Measurements from ENCODE around the gene KRT39.
"Not testable (repeated sequence)": the region's sequence is repeated elsewhere in the genome, so short reads cannot be mapped to it uniquely, and the experiment has no call there.

The KRT39 gene

DNA sequence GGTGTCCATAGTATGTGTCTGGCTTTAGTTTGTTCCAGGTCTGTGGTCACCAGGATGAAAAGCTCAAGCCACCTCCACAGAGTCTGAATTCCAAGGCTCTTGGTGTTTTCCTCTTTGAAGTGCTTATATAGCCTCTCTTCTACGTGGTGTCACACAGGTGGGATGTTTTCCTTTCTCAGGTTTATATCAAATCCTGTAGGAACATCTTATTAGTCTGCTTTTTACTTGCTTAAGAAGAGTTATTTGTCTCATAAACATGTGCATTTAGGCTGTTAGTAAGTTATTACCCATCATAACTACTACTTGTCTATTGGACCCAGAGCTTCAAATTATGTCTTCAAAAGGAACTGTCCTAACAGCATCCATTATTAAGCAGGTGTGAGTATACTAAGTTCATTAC is at the start of gene KRT39:
Gene KRT39, minus strand, starts transcription at position 101 of the 400 bp plus-strand sequence. Its CDS starts 92 bp downstream, at position 9.
- DNase-seq (ENCODE audit: low read depth in 2 of 3, low spot score in 1 of 3): no peak

DNA sequence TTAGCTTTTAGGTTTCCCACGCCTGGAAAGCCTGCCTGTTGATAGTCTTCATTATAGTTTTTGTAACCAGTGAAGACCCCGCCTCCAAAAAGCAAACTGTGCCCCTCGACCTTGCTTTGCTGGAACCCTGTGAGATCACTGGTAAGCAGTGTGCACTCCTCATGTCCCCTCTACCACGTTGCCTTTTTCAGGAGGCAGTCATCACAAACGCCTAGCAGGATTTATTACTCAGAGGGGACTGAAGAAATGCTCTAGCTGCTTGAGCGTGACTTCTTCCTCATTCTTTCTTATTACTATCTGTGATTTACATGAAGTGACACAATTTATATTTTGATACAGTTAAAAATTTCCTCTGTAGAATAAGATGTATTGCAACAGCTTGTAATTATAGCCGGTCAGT is 48.7 kb upstream of the KRT39 start:
- DNase-seq (ENCODE audit: low read depth in 2 of 3, low spot score in 1 of 3): no peak

DNA sequence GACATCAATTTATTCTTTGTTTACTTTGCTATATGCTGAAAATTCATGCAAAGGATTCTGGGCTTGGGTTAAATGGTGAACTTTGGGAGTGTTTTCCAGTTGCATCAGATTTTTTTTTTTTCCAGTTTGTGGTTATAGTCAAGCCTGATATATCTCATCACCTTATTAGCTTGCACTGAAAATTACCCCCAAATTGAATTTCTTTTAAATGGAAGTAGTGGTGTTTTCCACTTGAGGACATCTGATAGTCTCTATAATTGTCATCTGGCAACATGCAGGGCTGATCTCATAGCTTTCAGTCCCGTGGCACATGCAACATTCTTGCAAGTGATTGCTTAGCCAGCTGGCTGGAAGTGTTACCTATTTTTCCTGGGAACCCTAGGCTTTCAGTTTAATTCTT is 46.9 kb upstream of the KRT39 start:
- DNase-seq (ENCODE audit: low read depth in 2 of 3, low spot score in 1 of 3): no peak

DNA sequence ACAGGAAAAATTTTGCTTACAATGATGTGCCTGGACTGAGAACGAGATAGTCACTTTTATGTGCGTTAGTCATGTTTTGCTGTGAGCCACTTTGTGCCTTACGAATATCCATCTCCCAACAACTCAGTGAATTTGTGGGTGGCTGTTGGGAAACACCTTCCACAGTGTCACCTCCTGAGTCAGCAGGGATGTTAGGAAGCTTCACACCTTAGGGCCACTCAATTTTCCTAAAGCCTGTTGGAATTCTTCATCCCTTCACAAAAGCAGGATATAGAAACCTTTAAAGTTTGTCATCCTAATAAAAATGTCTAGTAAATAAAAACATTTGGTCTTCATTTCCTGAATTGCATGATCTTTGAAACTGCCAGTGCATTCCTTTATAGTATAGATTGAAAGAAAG is 46.4 kb upstream of the KRT39 start:
- DNase-seq (ENCODE audit: low read depth in 2 of 3, low spot score in 1 of 3): no peak

- DNase-seq (ENCODE audit: low read depth in 2 of 3, low spot score in 1 of 3): no peak
Measured at GRCh38 chr17:41012326-41013120, 45.8 kb upstream of the KRT39 start.

GRCh38 chr17:41010441-41010840 is 43.7 kb upstream of the KRT39 start:
- no peak for DNase-seq (ENCODE audit: low read depth in 2 of 3, low spot score in 1 of 3)

DNA sequence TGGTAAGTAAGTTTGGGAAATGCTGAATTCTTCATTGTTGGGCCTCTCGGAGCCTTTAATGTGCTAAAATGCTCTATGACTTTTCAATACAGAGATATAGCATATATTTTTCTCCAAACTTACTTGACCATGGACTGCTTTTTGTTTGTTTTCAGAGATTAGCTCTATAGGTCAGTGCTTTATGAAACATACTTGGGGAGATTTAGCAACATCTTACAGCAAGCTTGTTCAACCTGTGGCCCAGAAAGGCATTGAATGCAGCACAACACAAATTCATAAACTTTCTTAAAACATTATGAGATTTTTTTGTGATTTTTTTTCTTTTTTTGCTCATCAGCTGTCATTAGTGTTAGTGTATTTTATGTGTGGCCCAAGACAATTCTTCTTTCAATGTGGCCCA is 43.2 kb upstream of the KRT39 start:
- DNase-seq (ENCODE audit: low read depth in 2 of 3, low spot score in 1 of 3): no peak

- DNase-seq (ENCODE audit: low read depth in 2 of 3, low spot score in 1 of 3): no peak
Measured at GRCh38 chr17:41009301-41009760, 42.6 kb upstream of the KRT39 start.

- DNase-seq (ENCODE audit: low read depth in 2 of 3, low spot score in 1 of 3): no peak
Measured at GRCh38 chr17:41008811-41009210, 42.1 kb upstream of the KRT39 start, which contains the start of gene KRTAP3-1. KRTAP3-1 (minus strand) TSS chr17:41009128; CDS start chr17:41009074, 54 bp downstream.

DNA sequence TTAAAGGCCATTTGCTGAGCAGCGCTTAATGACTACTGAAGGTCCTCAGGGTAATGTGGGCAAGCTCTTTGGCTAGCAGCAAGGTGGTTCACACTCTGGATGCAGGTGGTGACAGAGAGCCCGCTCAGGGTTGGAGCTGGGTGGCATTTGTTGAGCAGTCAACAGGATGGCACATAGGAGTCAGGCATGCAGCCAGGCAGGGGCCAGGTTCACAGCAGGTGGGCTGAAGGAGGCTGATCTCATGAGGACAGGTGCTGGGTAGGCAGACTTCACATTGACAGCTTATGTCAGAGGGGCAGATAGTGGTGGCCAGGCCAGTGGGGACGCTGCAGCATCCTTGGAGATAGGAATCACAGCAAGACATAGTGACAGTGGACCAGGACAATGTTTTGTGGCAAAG is 37.6 kb upstream of the KRT39 start:
- no peak for DNase-seq (ENCODE audit: low read depth in 2 of 3, low spot score in 1 of 3)

GRCh38 chr17:41003926-41004325 is 37.2 kb upstream of the KRT39 start:
- no peak for DNase-seq (ENCODE audit: low read depth in 2 of 3, low spot score in 1 of 3)

- no peak for DNase-seq (ENCODE audit: low read depth in 2 of 3, low spot score in 1 of 3)
Measured at GRCh38 chr17:41002814-41003213, 36.1 kb upstream of the KRT39 start.

DNA sequence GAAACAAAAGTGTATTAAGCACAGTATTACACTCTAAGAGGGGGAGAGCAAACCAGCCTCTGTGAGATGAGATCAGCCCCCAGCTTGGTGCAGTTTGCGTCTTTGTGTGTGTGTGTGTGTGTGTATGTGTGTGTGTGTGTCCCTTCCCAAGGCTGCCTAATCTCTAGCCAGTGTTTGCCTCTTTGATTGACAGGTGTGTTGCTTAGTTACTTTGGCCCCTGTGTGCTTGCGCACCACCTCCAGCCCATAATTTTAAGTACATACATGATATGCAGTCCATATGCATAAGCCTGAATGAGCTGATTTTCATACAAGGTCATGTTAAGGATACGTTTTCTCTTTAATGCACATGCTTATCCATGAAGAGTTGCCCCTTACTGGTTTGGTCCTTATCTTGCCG is 35.0 kb upstream of the KRT39 start:
- no peak for DNase-seq (ENCODE audit: low read depth in 2 of 3, low spot score in 1 of 3)

DNA sequence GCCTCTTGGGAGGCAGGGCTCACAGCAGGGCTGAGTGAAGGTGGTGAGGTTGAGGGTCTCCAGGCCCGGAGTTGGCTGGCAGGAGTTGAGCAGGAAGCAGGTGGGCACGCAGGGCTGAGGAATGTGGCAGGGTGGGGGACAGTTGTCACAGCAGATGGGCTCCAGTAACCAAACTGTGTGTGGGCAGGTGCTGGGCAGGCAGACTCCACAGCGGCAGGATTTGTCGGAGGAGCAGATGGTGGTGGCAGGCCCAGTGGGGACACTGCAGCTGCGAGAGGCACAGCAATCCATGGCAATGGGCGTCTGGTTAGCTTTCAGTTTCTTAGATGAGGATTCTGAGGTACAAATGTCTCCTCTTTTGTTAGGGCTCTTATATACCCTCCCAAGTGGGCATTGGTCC is 32.8 kb upstream of the KRT39 start, which contains the start of gene KRTAP3-2:
Gene KRTAP3-2, minus strand, starts transcription at position 344 of the 400 bp plus-strand sequence. Its CDS starts 53 bp downstream, at position 291.
- DNase-seq (ENCODE audit: low read depth in 2 of 3, low spot score in 1 of 3): not testable (repeated sequence)

DNA sequence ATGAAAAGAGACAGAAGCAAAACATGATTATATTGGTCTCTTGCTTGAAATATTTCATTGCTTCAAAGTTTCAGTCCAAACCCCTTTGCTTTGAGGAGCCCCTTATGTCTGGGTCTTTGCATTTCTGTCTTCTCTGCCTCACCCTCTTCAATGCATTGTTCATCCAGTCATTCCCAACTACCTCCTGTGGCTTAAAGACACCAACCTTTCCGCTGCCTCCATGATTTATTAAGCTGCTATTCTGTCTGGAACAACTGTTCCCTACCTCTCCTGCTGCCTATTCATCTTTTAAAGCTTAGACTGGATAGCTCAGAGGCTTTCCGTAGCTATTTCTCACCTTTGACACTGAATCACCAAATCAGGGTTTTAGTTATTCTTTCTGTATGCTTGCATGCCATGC is 30.6 kb upstream of the KRT39 start:
- DNase-seq (ENCODE audit: low read depth in 2 of 3, low spot score in 1 of 3): no peak

DNA sequence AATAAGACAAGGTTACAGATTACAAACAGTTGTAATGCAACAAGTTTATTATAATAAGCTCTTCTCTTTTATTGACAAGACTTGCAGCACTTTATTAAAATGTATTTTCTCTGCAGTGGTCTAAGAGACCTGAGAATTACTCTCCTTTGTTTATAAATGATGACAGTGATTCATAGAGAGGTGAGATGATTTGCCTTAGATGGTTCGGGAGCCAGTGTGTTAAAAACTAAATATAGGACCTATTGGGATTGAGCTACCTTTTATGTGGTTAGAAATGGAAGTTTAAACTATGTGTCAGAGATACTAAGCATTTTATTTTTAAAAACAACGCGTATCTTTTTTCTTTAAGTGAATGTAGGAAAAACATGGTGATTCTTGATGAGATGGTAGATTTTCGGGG is 30.1 kb upstream of the KRT39 start:
- no peak for DNase-seq (ENCODE audit: low read depth in 2 of 3, low spot score in 1 of 3)

DNA sequence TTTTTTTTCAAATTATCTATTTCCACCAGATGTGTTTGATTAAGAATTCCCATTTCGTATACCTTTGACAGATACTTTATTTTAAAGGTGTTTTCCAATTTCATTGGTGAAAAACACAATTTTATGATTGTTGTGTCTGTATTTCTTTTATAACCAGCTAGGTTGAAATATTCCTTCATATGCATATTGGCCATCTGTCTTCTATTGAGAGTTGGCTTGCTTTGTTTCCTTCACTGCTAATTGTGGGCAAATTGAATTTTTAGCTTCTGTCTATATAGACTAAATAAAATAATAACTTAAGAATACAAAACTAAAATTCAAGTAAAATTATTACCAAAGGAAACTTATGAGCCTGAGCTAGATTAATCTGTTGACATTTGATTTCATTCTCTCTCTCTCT is 28.4 kb upstream of the KRT39 start:
- DNase-seq (ENCODE audit: low read depth in 2 of 3, low spot score in 1 of 3): no peak

- DNase-seq (ENCODE audit: low read depth in 2 of 3, low spot score in 1 of 3): no peak
Measured at GRCh38 chr17:40993839-40994238, 27.1 kb upstream of the KRT39 start, which contains the start of gene KRTAP3-3. KRTAP3-3 (minus strand) TSS chr17:40994164; CDS start chr17:40994097, 67 bp downstream.

GRCh38 chr17:40993084-40993483 is 26.3 kb upstream of the KRT39 start:
- DNase-seq (ENCODE audit: low read depth in 2 of 3, low spot score in 1 of 3): no peak

- DNase-seq (ENCODE audit: low read depth in 2 of 3, low spot score in 1 of 3): no peak
Measured at GRCh38 chr17:40992666-40993065, 25.9 kb upstream of the KRT39 start.

DNA sequence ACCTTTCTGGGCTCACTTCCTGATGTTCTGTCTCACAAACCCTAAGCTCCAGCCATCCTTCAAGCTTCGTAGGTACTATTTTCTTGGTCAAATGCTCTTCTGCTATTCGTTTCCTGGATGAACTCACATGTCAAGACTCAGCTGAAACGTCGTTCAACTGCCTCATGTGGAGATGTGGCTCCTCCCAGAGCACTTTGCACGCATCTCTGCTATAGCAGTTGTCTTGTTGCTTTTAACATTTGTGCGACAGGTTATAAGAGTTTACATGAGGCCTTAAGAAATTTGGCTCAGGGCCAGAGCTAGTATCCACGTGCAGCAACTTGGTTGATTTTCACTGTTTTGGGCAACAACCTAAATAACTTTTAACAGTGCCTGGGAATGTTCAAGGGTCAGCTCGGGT is 20.2 kb upstream of the KRT39 start:
- no peak for DNase-seq (ENCODE audit: low read depth in 2 of 3, low spot score in 1 of 3)

DNA sequence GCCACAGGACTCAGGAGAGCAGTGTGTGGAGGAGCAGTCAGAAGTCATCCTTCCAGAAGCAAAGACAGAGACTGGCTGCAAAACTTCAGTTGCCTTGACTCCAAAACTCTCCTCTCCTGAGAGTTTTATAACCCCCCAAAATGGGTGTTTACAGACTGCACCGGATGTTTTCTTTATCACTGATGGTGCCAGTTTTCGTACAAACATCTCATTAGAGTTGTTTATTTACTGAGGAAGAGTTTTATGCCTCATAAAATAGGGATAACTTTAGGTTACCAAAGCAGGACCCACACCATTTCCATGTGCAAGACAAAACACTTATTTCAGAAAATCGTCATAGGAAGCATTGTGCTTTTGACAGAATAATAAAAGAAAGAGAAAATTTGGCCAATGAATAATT is 17.5 kb upstream of the KRT39 start, which contains the start of gene KRT40:
Gene KRT40, minus strand, starts transcription at position 101 of the 400 bp plus-strand sequence. Its CDS starts 53 bp downstream, at position 48.
- no peak for DNase-seq (ENCODE audit: low read depth in 2 of 3, low spot score in 1 of 3)

DNA sequence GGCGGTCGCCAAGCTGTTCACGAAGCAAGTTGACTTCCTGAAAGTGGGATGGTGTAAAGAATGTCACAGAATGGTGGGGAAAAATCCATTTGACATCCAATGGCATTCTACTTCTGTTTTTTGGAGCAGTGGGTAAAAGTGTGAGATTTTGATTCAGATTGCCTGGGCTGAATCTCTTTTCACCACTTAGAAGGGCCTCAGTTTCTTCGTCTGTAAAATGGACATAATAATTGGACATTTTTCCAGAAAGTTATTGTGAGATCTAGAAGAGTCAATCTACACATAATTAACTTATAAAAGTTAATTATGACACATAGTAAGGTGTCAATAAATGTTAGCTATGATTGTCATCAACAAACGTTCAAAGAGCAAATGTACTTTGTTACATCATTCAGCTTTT is 14.4 kb upstream of the KRT39 start:
- DNase-seq (ENCODE audit: low read depth in 2 of 3, low spot score in 1 of 3): no peak

All from stimulated activated CD4-positive, alpha-beta T cell treated with anti-CD3 and anti-CD28 coated beads, Interleukin-12 subunit alpha, Interleukin-12 subunit beta, amount 100 ng/mL, for 48 hours (primary cell).